Fibroblast of the conjunctiva (primary cell): Measurements from ENCODE around the gene GAGE12H.
A peak's percentile ranks its signal among the peaks of the same experiment; 100 is the strongest.
"Not testable (repeated sequence)": the region's sequence is repeated elsewhere in the genome, so short reads cannot be mapped to it uniquely, and the experiment has no call there.

Experiments used
- DNase-seq: peaks from one replicate; pipeline ENCODE4 v3.0.0-alpha.2; 2010; ENCODE audit warnings: low read depth

The GAGE12H gene, protein sequence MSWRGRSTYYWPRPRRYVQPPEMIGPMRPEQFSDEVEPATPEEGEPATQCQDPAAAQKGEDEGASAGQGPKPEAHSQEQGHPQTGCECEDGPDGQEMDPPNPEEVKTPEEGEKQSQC

DNA sequence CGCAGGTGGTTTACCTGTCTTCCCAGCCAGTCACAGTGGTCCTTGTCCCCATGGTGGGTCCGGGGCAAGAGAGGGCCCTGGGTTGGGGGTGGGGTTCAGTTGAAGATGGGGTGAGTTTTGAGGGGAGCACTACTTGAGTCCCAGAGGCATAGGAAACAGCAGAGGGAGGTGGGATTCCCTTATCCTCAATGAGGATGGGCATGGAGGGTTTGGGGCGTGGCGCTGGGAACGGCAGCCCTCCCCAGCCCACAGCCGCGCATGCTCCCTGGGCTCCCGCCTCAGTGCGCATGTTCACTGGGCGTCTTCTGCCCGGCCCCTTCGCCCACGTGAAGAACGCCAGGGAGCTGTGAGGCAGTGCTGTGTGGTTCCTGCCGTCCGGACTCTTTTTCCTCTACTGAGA is at the start of gene GAGE12H:
TSS of gene GAGE12H (plus strand) at position 301 of the 400 bp plus-strand sequence. CDS start 1,155 bp downstream, outside the sequence.
- DNase-seq, result not testable (repeated sequence)

DNA sequence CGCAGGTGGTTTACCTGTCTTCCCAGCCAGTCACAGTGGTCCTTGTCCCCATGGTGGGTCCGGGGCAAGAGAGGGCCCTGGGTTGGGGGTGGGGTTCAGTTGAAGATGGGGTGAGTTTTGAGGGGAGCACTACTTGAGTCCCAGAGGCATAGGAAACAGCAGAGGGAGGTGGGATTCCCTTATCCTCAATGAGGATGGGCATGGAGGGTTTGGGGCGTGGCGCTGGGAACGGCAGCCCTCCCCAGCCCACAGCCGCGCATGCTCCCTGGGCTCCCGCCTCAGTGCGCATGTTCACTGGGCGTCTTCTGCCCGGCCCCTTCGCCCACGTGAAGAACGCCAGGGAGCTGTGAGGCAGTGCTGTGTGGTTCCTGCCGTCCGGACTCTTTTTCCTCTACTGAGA is 47.9 kb upstream of the GAGE12H start, which contains the start of gene GAGE12C:
TSS of gene GAGE12C (plus strand) at position 301 of the 400 bp plus-strand sequence. CDS start 1,155 bp downstream, outside the sequence.
- DNase-seq, result not testable (repeated sequence)

DNA sequence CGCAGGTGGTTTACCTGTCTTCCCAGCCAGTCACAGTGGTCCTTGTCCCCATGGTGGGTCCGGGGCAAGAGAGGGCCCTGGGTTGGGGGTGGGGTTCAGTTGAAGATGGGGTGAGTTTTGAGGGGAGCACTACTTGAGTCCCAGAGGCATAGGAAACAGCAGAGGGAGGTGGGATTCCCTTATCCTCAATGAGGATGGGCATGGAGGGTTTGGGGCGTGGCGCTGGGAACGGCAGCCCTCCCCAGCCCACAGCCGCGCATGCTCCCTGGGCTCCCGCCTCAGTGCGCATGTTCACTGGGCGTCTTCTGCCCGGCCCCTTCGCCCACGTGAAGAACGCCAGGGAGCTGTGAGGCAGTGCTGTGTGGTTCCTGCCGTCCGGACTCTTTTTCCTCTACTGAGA is 38.3 kb upstream of the GAGE12H start, which contains the start of gene GAGE12D:
TSS of gene GAGE12D (plus strand) at position 301 of the 400 bp plus-strand sequence. CDS start 1,155 bp downstream, outside the sequence.
- DNase-seq, result not testable (repeated sequence)

DNA sequence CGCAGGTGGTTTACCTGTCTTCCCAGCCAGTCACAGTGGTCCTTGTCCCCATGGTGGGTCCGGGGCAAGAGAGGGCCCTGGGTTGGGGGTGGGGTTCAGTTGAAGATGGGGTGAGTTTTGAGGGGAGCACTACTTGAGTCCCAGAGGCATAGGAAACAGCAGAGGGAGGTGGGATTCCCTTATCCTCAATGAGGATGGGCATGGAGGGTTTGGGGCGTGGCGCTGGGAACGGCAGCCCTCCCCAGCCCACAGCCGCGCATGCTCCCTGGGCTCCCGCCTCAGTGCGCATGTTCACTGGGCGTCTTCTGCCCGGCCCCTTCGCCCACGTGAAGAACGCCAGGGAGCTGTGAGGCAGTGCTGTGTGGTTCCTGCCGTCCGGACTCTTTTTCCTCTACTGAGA is 28.8 kb upstream of the GAGE12H start, which contains the start of gene GAGE12E:
TSS of gene GAGE12E (plus strand) at position 301 of the 400 bp plus-strand sequence. CDS start 1,155 bp downstream, outside the sequence.
- DNase-seq, result not testable (repeated sequence)

DNA sequence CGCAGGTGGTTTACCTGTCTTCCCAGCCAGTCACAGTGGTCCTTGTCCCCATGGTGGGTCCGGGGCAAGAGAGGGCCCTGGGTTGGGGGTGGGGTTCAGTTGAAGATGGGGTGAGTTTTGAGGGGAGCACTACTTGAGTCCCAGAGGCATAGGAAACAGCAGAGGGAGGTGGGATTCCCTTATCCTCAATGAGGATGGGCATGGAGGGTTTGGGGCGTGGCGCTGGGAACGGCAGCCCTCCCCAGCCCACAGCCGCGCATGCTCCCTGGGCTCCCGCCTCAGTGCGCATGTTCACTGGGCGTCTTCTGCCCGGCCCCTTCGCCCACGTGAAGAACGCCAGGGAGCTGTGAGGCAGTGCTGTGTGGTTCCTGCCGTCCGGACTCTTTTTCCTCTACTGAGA is 19.2 kb upstream of the GAGE12H start, which contains the start of gene GAGE12F:
TSS of gene GAGE12F (plus strand) at position 301 of the 400 bp plus-strand sequence. CDS start 1,155 bp downstream, outside the sequence.
- DNase-seq, result not testable (repeated sequence)

DNA sequence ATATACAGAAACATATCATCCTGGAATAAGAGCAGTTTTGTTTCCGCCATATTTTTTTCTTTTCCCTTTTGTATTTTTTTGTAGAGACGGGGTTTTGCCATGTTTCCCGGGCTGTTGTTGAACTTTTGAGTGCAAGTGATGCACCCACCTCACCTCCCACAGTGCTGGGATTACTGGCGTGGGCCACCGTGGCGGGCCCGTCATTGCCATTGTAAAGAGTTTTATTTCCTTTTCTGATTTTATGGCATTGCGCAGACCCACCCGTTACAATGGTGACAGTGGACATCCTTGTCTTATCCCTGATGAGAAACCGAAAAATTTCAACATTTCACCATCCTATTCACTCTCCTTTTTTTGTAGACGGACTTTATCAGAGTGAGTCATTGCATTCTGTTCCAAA is 11.0 kb upstream of the GAGE12H start:
- DNase-seq, result not testable (repeated sequence)

DNA sequence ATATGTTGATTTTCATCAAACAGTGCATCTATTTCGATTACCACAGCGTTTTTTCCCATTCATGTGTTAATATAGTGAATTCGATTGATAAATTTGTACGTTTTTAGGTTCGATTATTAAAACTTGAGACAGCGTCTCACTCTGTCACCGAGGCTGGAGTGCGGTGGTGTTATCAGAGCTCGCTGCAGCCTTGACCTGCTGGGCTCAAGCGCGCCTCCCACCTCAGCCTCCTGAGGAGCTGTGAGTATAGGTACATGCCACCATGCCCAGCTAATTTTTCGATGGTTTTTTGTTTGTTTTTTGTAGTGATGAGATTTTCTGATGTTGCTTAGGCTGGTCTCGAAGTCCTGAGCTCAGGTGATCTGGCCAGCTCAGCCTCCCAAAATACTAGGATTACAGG is 10.6 kb upstream of the GAGE12H start:
- not testable (repeated sequence) for DNase-seq

DNA sequence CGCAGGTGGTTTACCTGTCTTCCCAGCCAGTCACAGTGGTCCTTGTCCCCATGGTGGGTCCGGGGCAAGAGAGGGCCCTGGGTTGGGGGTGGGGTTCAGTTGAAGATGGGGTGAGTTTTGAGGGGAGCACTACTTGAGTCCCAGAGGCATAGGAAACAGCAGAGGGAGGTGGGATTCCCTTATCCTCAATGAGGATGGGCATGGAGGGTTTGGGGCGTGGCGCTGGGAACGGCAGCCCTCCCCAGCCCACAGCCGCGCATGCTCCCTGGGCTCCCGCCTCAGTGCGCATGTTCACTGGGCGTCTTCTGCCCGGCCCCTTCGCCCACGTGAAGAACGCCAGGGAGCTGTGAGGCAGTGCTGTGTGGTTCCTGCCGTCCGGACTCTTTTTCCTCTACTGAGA is 9.6 kb upstream of the GAGE12H start, which contains the start of gene GAGE12G:
TSS of gene GAGE12G (plus strand) at position 301 of the 400 bp plus-strand sequence. CDS start 1,155 bp downstream, outside the sequence.
- not testable (repeated sequence) for DNase-seq

DNA sequence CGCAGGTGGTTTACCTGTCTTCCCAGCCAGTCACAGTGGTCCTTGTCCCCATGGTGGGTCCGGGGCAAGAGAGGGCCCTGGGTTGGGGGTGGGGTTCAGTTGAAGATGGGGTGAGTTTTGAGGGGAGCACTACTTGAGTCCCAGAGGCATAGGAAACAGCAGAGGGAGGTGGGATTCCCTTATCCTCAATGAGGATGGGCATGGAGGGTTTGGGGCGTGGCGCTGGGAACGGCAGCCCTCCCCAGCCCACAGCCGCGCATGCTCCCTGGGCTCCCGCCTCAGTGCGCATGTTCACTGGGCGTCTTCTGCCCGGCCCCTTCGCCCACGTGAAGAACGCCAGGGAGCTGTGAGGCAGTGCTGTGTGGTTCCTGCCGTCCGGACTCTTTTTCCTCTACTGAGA is 9.4 kb downstream of the GAGE12H start, which contains the start of gene GAGE2A:
TSS of gene GAGE2A (plus strand) at position 301 of the 400 bp plus-strand sequence. CDS start 1,155 bp downstream, outside the sequence.
- DNase-seq, result not testable (repeated sequence)

DNA sequence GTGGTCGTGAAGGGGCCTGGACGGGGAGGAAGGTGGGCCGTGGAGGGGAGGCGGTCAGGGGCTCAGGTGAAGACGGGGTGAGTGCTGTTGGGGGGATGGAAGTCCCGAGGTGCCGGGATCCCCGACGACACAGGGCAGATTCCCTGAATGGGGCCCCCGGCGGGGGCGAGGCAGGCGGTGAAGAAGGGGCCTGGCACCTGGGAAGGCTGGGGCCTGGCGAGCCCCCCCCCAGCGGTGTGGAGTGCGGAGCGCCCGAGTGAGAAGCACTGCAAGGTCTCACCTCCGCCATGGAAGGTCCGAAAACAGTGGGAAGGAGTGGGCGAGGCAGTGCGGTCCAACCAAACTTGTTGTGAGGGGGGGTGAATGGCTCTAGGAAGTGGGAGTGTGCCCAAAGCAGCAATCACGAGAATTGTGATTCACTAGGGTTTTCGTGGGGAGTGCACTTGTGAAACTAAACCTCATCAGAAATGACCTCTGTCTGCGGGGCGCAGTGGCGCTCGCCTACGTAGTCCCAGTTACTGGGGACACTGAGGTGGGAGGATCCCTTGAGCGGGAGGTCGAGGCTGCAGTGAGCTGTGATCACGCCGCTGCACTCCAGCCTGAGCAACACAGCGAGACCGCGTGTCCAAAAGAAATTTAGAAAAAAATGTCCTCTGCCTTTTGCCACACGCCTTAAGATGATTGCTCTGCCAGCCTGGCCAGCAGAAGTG is 10.2 kb downstream of the GAGE12H start:
- not testable (repeated sequence) for DNase-seq

DNA sequence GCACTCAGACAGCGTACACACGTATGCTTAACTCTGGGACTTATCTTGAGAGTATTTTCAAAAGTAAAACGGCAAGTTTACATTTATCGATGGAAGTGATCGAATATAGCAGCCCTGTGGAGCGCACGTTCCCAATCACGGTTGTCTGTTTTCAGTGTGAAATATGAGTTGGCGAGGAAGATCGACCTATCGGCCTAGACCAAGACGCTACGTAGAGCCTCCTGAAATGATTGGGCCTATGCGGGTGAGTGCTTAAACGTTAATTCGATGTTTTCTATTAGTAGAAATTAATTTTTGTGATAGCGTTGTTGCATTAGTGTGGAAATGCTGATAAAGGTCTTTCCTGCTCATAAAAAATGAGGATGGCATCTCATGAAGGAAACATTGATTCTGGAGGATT is 10.7 kb downstream of the GAGE12H start:
- not testable (repeated sequence) for DNase-seq

DNA sequence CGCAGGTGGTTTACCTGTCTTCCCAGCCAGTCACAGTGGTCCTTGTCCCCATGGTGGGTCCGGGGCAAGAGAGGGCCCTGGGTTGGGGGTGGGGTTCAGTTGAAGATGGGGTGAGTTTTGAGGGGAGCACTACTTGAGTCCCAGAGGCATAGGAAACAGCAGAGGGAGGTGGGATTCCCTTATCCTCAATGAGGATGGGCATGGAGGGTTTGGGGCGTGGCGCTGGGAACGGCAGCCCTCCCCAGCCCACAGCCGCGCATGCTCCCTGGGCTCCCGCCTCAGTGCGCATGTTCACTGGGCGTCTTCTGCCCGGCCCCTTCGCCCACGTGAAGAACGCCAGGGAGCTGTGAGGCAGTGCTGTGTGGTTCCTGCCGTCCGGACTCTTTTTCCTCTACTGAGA is 19.0 kb downstream of the GAGE12H start, which contains the start of gene GAGE1:
TSS of gene GAGE1 (plus strand) at position 301 of the 400 bp plus-strand sequence. CDS start 1,155 bp downstream, outside the sequence.
- not testable (repeated sequence) for DNase-seq

DNA sequence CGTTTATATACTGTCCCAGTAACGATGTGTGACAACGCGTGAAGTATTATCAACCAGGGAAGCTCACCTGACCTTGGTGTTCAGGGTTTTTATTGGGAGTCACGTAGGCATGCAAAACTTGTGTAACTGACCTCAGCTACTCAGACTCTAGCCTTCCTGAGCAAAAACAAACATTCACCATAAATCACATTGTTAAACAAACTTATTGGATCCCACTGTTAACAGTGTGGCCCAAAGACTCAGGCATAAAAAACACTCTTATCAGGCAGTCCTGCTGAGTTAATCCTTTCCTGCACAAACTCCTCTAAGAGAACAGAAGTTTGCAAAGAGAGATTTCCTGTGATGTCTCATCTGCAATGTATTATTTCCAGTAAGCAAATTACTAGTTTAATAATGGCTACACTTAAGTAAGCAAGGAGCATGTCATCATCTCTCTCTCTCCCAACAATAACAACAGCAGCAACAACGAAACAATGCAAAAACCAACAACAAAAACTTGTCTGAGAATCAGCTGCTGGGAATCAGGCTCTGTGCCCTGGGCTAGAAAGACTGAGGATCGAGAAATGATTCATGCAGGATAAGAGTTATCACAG is 31.1 kb downstream of the GAGE12H start:
- DNase-seq, result no peak

DNA sequence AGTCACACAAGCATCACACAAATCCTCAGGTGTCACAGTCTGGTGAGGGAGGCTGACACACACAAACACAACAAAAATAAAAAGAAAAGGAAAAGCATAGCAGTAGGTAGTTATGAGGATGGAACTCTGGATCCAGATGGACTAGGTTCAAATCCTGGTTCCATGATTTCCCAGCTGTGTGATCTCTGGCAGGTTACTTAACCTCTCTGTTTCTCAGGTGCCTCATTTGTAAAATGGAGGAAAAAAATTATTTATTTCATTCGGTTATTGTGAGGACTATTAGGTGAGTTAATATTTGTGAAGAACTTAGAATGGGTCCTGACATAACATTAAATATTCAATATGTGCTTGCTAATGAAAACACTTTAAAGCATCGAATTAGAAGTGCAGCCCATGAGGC is 38.8 kb downstream of the GAGE12H start:
- DNase-seq, result no peak

DNA sequence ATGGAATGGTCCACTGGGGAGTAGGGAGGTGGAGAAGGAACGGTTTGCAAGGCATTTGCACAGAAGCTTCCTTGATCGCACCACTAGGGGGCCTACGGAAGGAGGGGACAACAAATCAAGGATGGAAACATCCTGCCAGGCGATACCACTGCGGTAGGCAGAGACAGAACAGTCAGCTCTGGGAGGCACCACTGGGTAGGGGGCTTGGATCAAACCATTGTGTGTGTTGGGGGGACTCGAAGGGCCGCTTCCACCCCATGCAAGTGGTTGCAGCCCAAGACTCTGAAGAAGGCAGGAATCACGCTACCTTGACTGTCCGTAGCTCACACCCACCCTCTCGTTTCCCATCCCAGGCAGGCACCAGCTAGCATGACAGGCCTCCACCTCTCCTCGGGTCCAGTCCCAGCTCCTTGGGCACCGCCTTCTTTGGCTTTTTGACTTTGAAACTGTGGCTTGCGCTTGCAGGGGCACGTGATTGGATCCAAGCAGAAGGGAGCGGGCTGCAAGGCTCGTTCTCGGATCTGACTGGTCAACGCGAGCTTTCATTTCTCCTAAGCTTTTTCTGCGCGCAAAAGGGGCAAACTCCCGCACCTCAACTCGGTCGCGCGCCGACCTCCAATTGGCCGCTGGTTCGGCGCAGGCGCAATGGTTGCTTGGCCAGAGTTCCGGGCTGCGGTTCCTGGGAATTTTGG is 47.5 kb downstream of the GAGE12H start:
- DNase-seq, result peak; percentile 0
